ENCODE results near the gene ZFP36. TPM values are rescaled to one million over a fixed set of nuclear protein-coding genes. Genes with fewer than 3 reads are reported as not detected.

ZFP36 gene
- total and polyA plus RNA-seq, 3 donors from 2014 or later = 46.4 to 90.9 (median 77.7) TPM

- DNase-seq = no peak
- 81 to 91% methylated on average over 8 to 16 of the region's 16 CpGs for WGBS, 2 donors
These were observed 18.3 kb downstream of the ZFP36 start for GRCh38 chr19:39424934-39425333.

GRCh38 chr19:39425744-39426143 lies 19.1 kb downstream of the ZFP36 start:
- no peak for TF ChIP-seq POLR2A (IDR thresholded peaks at IDR 0.05)
- no peak for TF ChIP-seq CTCF (IDR thresholded peaks at IDR 0.05)
- Histone ChIP-seq H3K27ac (no peak overlapping the region), H3K36me3 (ENCODE audit: low read depth, missing control alignments) (no peaks in the 10 kb centered on the region), H3K27me3 (no peaks in the 10 kb centered on the region), H3K9me3 (no peaks in the 10 kb centered on the region), H3K4me1 (peaks cover 19% of the 10 kb centered on the region), H3K4me3 (no peak overlapping the region)
- 91 to 92% methylated on average over 7 of the region's 7 CpGs for WGBS, 2 donors
- intact Hi-C loops (cut with DNase I; ENCODE audit: low total_unique reads) = loop anchor here (10.0 kb wide), 1 partner anchor 109 kb away; the partner anchor contains the start of gene EID2B
- no peak for DNase-seq

More at GRCh38 chr19:39424934-39425333, 18.3 kb downstream of the ZFP36 start:
- Histone ChIP-seq H3K4me1 (peaks cover 19% of the 10 kb centered on the region), H3K4me3 (no peak overlapping the region), H3K27ac (no peak overlapping the region), H3K27me3 (no peaks in the 10 kb centered on the region), H3K36me3 (ENCODE audit: low read depth, missing control alignments) (no peaks in the 10 kb centered on the region), H3K9me3 (no peaks in the 10 kb centered on the region)
- intact Hi-C loops (cut with DNase I; ENCODE audit: low total_unique reads) = loop anchor here (10.0 kb wide), 1 partner anchor 110 kb away; the partner anchor contains the start of gene EID2B
- TF ChIP-seq CTCF (IDR thresholded peaks at IDR 0.05) = no peak
- no peak for TF ChIP-seq POLR2A (IDR thresholded peaks at IDR 0.05)

GRCh38 chr19:39426170-39426569 lies 19.5 kb downstream of the ZFP36 start:
- intact Hi-C loops (cut with DNase I; ENCODE audit: low total_unique reads) = loop anchor here (10.0 kb wide), 1 partner anchor 109 kb away; the partner anchor contains the start of gene EID2B
- peaks cover 19% of the 10 kb centered on the region for H3K4me1 ChIP-seq
- no peak overlapping the region for H3K27ac ChIP-seq
- H3K4me3 ChIP-seq = no peak overlapping the region
- no peaks in the 10 kb centered on the region for H3K9me3 ChIP-seq
- H3K27me3 ChIP-seq = no peaks in the 10 kb centered on the region
- TF ChIP-seq CTCF (IDR thresholded peaks at IDR 0.05) (no peak), POLR2A (IDR thresholded peaks at IDR 0.05) (no peak)
- DNase-seq = no peak
- 58 to 59% methylated on average over 5 of the region's 5 CpGs for WGBS, 2 donors
- H3K36me3 ChIP-seq (ENCODE audit: low read depth, missing control alignments) = no peaks in the 10 kb centered on the region

- Histone ChIP-seq H3K9me3 (no peaks in the 10 kb centered on the region), H3K4me3 (no peak overlapping the region), H3K27me3 (no peaks in the 10 kb centered on the region), H3K27ac (peak overlapping the region in 1 of 2 donors; percentile 81), H3K36me3 (ENCODE audit: low read depth, missing control alignments) (no peaks in the 10 kb centered on the region), H3K4me1 (peaks cover 19% of the 10 kb centered on the region)
- TF ChIP-seq CTCF (IDR thresholded peaks at IDR 0.05) = no peak
- no peak for TF ChIP-seq POLR2A (IDR thresholded peaks at IDR 0.05)
- 93 to 95% methylated on average over 11 of the region's 11 CpGs for WGBS, 2 donors
- no peak for DNase-seq
- intact Hi-C loops (cut with DNase I; ENCODE audit: low total_unique reads) = loop anchor here (10.0 kb wide), 1 partner anchor 107 kb away; the partner anchor contains the start of gene EID2B
These were observed 21.1 kb downstream of the ZFP36 start for GRCh38 chr19:39427707-39428106.
